H9 (cell line): ENCODE data around the gene CDKAL1. TPM values are rescaled to one million over a fixed set of nuclear protein-coding genes. Genes with fewer than 3 reads are reported as not detected.

ENCODE experiments used
- DNase-seq: peaks from one replicate; pipeline ENCODE4 v3.0.0-alpha.2; 2017
- H2AFZ ChIP-seq: one replicate; pipeline ENCODE4 v1.6.1; 2013; ENCODE audit warnings: mild to moderate bottlenecking, low read length, control low read depth, moderate library complexity
- H2AK5ac ChIP-seq: 2 replicates; pipeline ENCODE4 v1.6.1; 2013; ENCODE audit warnings: low read length, control low read depth, mixed read lengths; ENCODE audit not compliant: insufficient read length
- H2BK120ac ChIP-seq: one replicate; pipeline ENCODE4 v1.6.1; 2013; ENCODE audit warnings: low read depth, mild to moderate bottlenecking, low read length, control low read depth, inconsistent platforms; ENCODE audit not compliant: poor library complexity, severe bottlenecking
- H2BK12ac ChIP-seq: 2 replicates; pipeline ENCODE4 v1.6.1; 2013; ENCODE audit warnings: low read length, control low read depth, mixed read lengths, low read depth; ENCODE audit not compliant: insufficient read length
- H2BK15ac ChIP-seq: 2 replicates; pipeline ENCODE4 v1.6.1; 2013; ENCODE audit warnings: low read depth, low read length, control low read depth
- H2BK20ac ChIP-seq: one replicate; pipeline ENCODE4 v1.6.1; 2013; ENCODE audit warnings: low read depth, mild to moderate bottlenecking, low read length, control low read depth, inconsistent platforms; ENCODE audit not compliant: poor library complexity, severe bottlenecking
- H2BK5ac ChIP-seq: 2 replicates; pipeline ENCODE4 v1.6.1; 2013; ENCODE audit warnings: low read length, control low read depth, mixed read lengths; ENCODE audit not compliant: insufficient read length
- H3K14ac ChIP-seq: 2 replicates; pipeline ENCODE4 v1.6.1; 2013; ENCODE audit warnings: low read length, control low read depth; ENCODE audit not compliant: insufficient read depth
- H3K18ac ChIP-seq: 2 replicates; pipeline ENCODE4 v1.6.1; 2013; ENCODE audit warnings: low read depth, mild to moderate bottlenecking, mixed read lengths, low read length, control low read depth; ENCODE audit not compliant: insufficient read length
- H3K23ac ChIP-seq: 2 replicates; pipeline ENCODE4 v1.6.1; 2013; ENCODE audit warnings: low read length, control low read depth, mixed read lengths, low read depth; ENCODE audit not compliant: insufficient read length
- H3K23me2 ChIP-seq: 2 replicates; pipeline ENCODE4 v1.6.1; 2013; ENCODE audit warnings: low read depth, mild to moderate bottlenecking, mixed read lengths, low read length, control low read depth; ENCODE audit not compliant: insufficient read length, poor library complexity, severe bottlenecking
- H3K27ac ChIP-seq: 2 replicates; pipeline ENCODE4 v1.5.1; 2013; ENCODE audit warnings: low read length, control low read depth, mixed read lengths, low read depth; ENCODE audit not compliant: insufficient read length
- H3K27me3 ChIP-seq: 2 replicates; pipeline ENCODE4 v1.6.1; 2013; ENCODE audit warnings: low read length, control low read depth, inconsistent platforms; ENCODE audit not compliant: insufficient read depth
- H3K4ac ChIP-seq: 2 replicates; pipeline ENCODE4 v1.6.1; 2013; ENCODE audit warnings: low read depth, mild to moderate bottlenecking, control low read depth, inconsistent platforms, low read length, moderate library complexity
- H3K4me1 ChIP-seq: 2 replicates; pipeline ENCODE4 v1.6.1; 2013; ENCODE audit warnings: low read length, control low read depth, inconsistent platforms; ENCODE audit not compliant: insufficient read depth
- H3K4me2 ChIP-seq: 2 replicates; pipeline ENCODE4 v1.6.1; 2013; ENCODE audit warnings: low read length, control low read depth, mixed read lengths; ENCODE audit not compliant: insufficient read length, insufficient read depth
- H3K56ac ChIP-seq: 2 replicates; pipeline ENCODE4 v1.6.1; 2013; ENCODE audit warnings: low read depth, mild to moderate bottlenecking, mixed read lengths, low read length, control low read depth; ENCODE audit not compliant: insufficient read length
- H3K79me1 ChIP-seq: 2 replicates; pipeline ENCODE4 v1.6.1; 2013; ENCODE audit warnings: low read depth, mild to moderate bottlenecking, moderate library complexity, low read length, control low read depth, inconsistent platforms; ENCODE audit not compliant: insufficient read depth, poor library complexity, severe bottlenecking
- H3K79me2 ChIP-seq: 2 replicates; pipeline ENCODE4 v1.6.1; 2013; ENCODE audit warnings: low read length, control low read depth, inconsistent platforms; ENCODE audit not compliant: insufficient read depth
- H3K9ac ChIP-seq: 2 replicates; pipeline ENCODE4 v1.6.1; 2013; ENCODE audit warnings: low read length, control low read depth, mixed read lengths; ENCODE audit not compliant: insufficient read length; ENCODE audit errors: extremely low read depth
- H3K9me3 ChIP-seq: one replicate; pipeline ENCODE4 v1.6.1; 2013; ENCODE audit warnings: low read depth, low read length, inconsistent platforms; ENCODE audit not compliant: control insufficient read depth
- H3T11ph ChIP-seq: one replicate; pipeline ENCODE4 v1.6.1; 2013; ENCODE audit warnings: mild to moderate bottlenecking, low read length, control low read depth, inconsistent platforms
- H4K20me1 ChIP-seq: one replicate; pipeline ENCODE4 v1.6.1; 2013; ENCODE audit not compliant: control insufficient read depth, insufficient read length, insufficient read depth
- H4K5ac ChIP-seq: 2 replicates; pipeline ENCODE4 v1.6.1; 2013; ENCODE audit warnings: low read depth, mild to moderate bottlenecking, mixed read lengths, low read length, control low read depth; ENCODE audit not compliant: insufficient read length
- H4K8ac ChIP-seq: replicated peaks from 2 replicates; pipeline ENCODE4 v1.6.1; 2013; ENCODE audit warnings: low read length, control low read depth, mixed read lengths, low read depth; ENCODE audit not compliant: insufficient read length
- H4K91ac ChIP-seq: 2 replicates; pipeline ENCODE4 v1.6.1; 2013; ENCODE audit warnings: low read depth, mild to moderate bottlenecking, moderate library complexity, mixed read lengths, low read length, control low read depth; ENCODE audit not compliant: insufficient read length
- H3K27ac Mint-ChIP-seq, 3 experiments: 2 replicates in 2 of 3; 3 replicates in 1 of 3; pipeline ENCODE4 v1.8.0; 2020 to 2021; ENCODE audit warnings: mixed read lengths in 3 of 3, mild to moderate bottlenecking in 1 of 3, moderate library complexity in 1 of 3
- H3K27me3 Mint-ChIP-seq: 2 replicates; pipeline ENCODE4 v1.8.0; 2021; ENCODE audit warnings: low read depth, mild to moderate bottlenecking, moderate library complexity, mixed read lengths
- H3K36me3 Mint-ChIP-seq, 3 experiments: 2 replicates in 2 of 3; 3 replicates in 1 of 3; pipeline ENCODE4 v1.8.0; 2020 to 2021; ENCODE audit warnings: low read depth in 3 of 3, mixed read lengths in 3 of 3; ENCODE audit not compliant: insufficient read depth in 1 of 3
- H3K4me1 Mint-ChIP-seq, 2 experiments: 2 replicates each; pipeline ENCODE4 v1.8.0; 2020; ENCODE audit warnings: mixed read lengths in 2 of 2
- H3K4me3 Mint-ChIP-seq, 2 experiments: 2 replicates in 1 of 2; 3 replicates in 1 of 2; pipeline ENCODE4 v1.8.0; 2020 to 2021; ENCODE audit warnings: mild to moderate bottlenecking in 2 of 2, mixed read lengths in 2 of 2, moderate library complexity in 1 of 2
- H3K9me3 Mint-ChIP-seq, 2 experiments: 2 replicates in 1 of 2; 3 replicates in 1 of 2; pipeline ENCODE4 v1.8.0; 2020; ENCODE audit warnings: mild to moderate bottlenecking in 2 of 2, mixed read lengths in 2 of 2, moderate library complexity in 1 of 2
- CTCF ChIP-seq: fragments of 200-600 bp; sonication (generic); conservative IDR thresholded peaks from 3 replicates; pipeline ENCODE4 v1.8.0; 2021; ENCODE audit warnings: antibody characterized with exemption, mild to moderate bottlenecking
- WGBS: extraction: QIAGEN DNeasy Blood & Tissue Kit; methylation state at CpG from one replicate; pipeline ENCODE4 v1.1.7; 2013; ENCODE audit warnings: missing lambda C conversion rate, low lambda C conversion rate, mixed read lengths; ENCODE audit not compliant: insufficient read length; ENCODE audit errors: extremely low coverage; 5-methylcytosine and 5-hydroxymethylcytosine counted together
- total RNA-seq: library from RNA; stranded (reverse); gene quantifications from 2 replicates; pipeline ENCODE4 v1.2.1, GENCODE V29; 2021

The CDKAL1 gene
- total RNA-seq, 1 experiment from 2014 or later, result 23.0 TPM

GRCh38 chr6:20827798-20828197 lies 293.5 kb downstream of the CDKAL1 start:
- Histone ChIP-seq H2BK20ac (no peak overlapping the region), H2BK120ac (no peak overlapping the region), H2AFZ (no peak overlapping the region), H3K79me1 (no peaks in the 10 kb centered on the region), H3K79me2 (no peaks in the 10 kb centered on the region), H3K27ac (no peak overlapping the region), H3K4ac (no peak overlapping the region), H2AK5ac (no peak overlapping the region), H3K9ac (no peak overlapping the region), H2BK5ac (no peak overlapping the region), H4K5ac (no peak overlapping the region), H3K4me1 (no peaks in the 10 kb centered on the region), H3T11ph (no peak overlapping the region), H3K23me2 (no peaks in the 10 kb centered on the region), H4K20me1 (no peaks in the 10 kb centered on the region), H2BK15ac (no peak overlapping the region), H3K4me2 (no peak overlapping the region), H2BK12ac (no peak overlapping the region), H3K23ac (no peak overlapping the region), H3K9me3 (no peaks in the 10 kb centered on the region), H3K18ac (no peak overlapping the region), H3K14ac (no peak overlapping the region), H4K91ac (no peak overlapping the region), H3K27me3 (no peaks in the 10 kb centered on the region), H4K8ac (no peak overlapping the region), H3K56ac (no peak overlapping the region)
- H3K27ac Mint-ChIP-seq, result no peak overlapping the region
- no peak for DNase-seq
- no peak overlapping the region for H3K4me3 Mint-ChIP-seq
- H3K36me3 Mint-ChIP-seq, result peaks cover 0 to 3% (median 0%) of the 10 kb centered on the region in 3 experiments; a peak in 2 of 7 replicates
- no peaks in the 10 kb centered on the region; a peak in 2 of 4 replicates for H3K4me1 Mint-ChIP-seq
- no peaks in the 10 kb centered on the region for H3K27me3 Mint-ChIP-seq
- no CpG with 5 or more reads among the region's 1 CpG for WGBS
- no peak for TF ChIP-seq CTCF
- H3K9me3 Mint-ChIP-seq, result no peaks in the 10 kb centered on the region
